ENCODE results near the gene KRT40. TPM values are rescaled to one million over a fixed set of nuclear protein-coding genes. Genes with fewer than 3 reads are reported as not detected.

KRT40 gene
- not detected for total RNA-seq (2021; ENCODE audit: unreplicated experiment)
- not detected for polyA plus RNA-seq (2012; ENCODE audit: insufficient read length)
- not detected for Bru-seq, nascent RNA
- BruChase-seq, experiment 1, labeled RNA remaining after a 2-hour chase, result not detected
- not detected for BruChase-seq, experiment 2, labeled RNA remaining after a 6-hour chase
- long read RNA-seq, result 0 reads

GRCh38 chr17:40984226-40984625, at the start of gene KRT40:
TSS of gene KRT40 (minus strand) at chr17:40984326. CDS start at chr17:40984273, 53 bp downstream.
- POLR2A ChIA-PET, result no interaction called here
- Histone ChIP-seq H3K4me3 (ENCODE audit: low read depth in 2 of 2, low read length in 2 of 2) (no peak within 1 kb of the TSS), H3K27ac (ENCODE audit: low read length) (no peak within 1 kb of the TSS), H3K36me3 (ENCODE audit: control insufficient read depth, insufficient read depth, low read length) (no peaks in the 10 kb centered on the region), H3K27me3 (ENCODE audit: control insufficient read depth, insufficient read depth, low read length) (0 out of 2 replicates have a peak, but pooled peaks cover 4% of the 10 kb centered on the region), H3K9me3 (ENCODE audit: control insufficient read depth, insufficient read depth, low read depth, low read length) (no peaks in the 10 kb centered on the region), H3K4me1 (ENCODE audit: control insufficient read depth, insufficient read depth, low read length) (no peaks in the 10 kb centered on the region)
- intact Hi-C loops (cut with micrococcal nuclease; ENCODE audit: unreplicated experiment) (no loop called here), in situ Hi-C loops (cut with HindIII; ENCODE audit: low pct_unique_long_range_greater_than_20kb, low sequenced_read_pairs) (no loop called here)
- BruUV-seq (replicated peaks), result no TSS peak
- DNase-seq (ENCODE audit: low read depth, low spot score), result no peak
- no peak for TF ChIP-seq SIN3A (IDR thresholded peaks at IDR 0.05; ENCODE audit: borderline replicate concordance, insufficient read depth, low read depth, low read length)
- no peak for TF ChIP-seq TCF7L2 (IDR thresholded peaks at IDR 0.05; ENCODE audit: low read depth, low read length)
- no peak for TF ChIP-seq POLR2AphosphoS5 (IDR thresholded peaks at IDR 0.05; ENCODE audit: low read depth, low read length)
- TF ChIP-seq CTCF (IDR thresholded peaks at IDR 0.05), result no peak
- no peak for TF ChIP-seq REST (IDR thresholded peaks at IDR 0.05; ENCODE audit: insufficient read depth in 1 of 2, low read depth in 2 of 2, low read length in 1 of 2)
- no peak for ATAC-seq
- CTCF ChIA-PET, result no interaction called here

- Histone ChIP-seq H3K36me3 (ENCODE audit: control insufficient read depth, insufficient read depth, low read length) (no peaks in the 10 kb centered on the region), H3K9me3 (ENCODE audit: control insufficient read depth, insufficient read depth, low read depth, low read length) (no peaks in the 10 kb centered on the region), H3K4me1 (ENCODE audit: control insufficient read depth, insufficient read depth, low read length) (no peaks in the 10 kb centered on the region), H3K27me3 (ENCODE audit: control insufficient read depth, insufficient read depth, low read length) (peaks cover 6% of the 10 kb centered on the region; the same call in 1 of the 2 replicates), H3K4me3 (ENCODE audit: low read depth in 2 of 2, low read length in 2 of 2) (no peak within 1 kb of the TSS), H3K27ac (ENCODE audit: low read length) (no peak within 1 kb of the TSS)
- DNase-seq (ENCODE audit: low read depth, low spot score) (no peak), ATAC-seq (no peak)
- BruUV-seq (replicated peaks), result no TSS peak
- intact Hi-C loops (cut with micrococcal nuclease; ENCODE audit: unreplicated experiment), result no loop called here
- CTCF ChIA-PET, result interaction anchor here (0.5 kb wide), 1 partner anchor 59 kb away, joined by 4 read pairs; no protein-coding TSS in a partner anchor
- TF ChIP-seq REST (IDR thresholded peaks at IDR 0.05; ENCODE audit: insufficient read depth in 1 of 2, low read depth in 2 of 2, low read length in 1 of 2) (no peak), CTCF (IDR thresholded peaks at IDR 0.05) (no peak), POLR2AphosphoS5 (IDR thresholded peaks at IDR 0.05; ENCODE audit: low read depth, low read length) (no peak), SIN3A (IDR thresholded peaks at IDR 0.05; ENCODE audit: borderline replicate concordance, insufficient read depth, low read depth, low read length) (no peak)
- in situ Hi-C loops (cut with HindIII; ENCODE audit: low pct_unique_long_range_greater_than_20kb, low sequenced_read_pairs), result no loop called here
- POLR2A ChIA-PET, result interaction anchor here (0.5 kb wide), 1 partner anchor 50 kb away, joined by 4 read pairs; no protein-coding TSS in a partner anchor
Measured at GRCh38 chr17:41029633-41030245, 45.6 kb upstream of the KRT40 start, which contains the start of gene KRTAP1-4. TSS of gene KRTAP1-4 (minus strand) at chr17:41030195. CDS start at chr17:41030078, 117 bp downstream.
